Effector memory CD8-positive, alpha-beta T cell (primary cell): ENCODE measurements around the gene DNMT3A.
A peak's percentile ranks its signal among the peaks of the same experiment; 100 is the strongest.

Experiments
- ATAC-seq: fragments of 150-1000 bp; cut with Tn5 transposase; replicated peaks from 2 replicates; pipeline ENCODE4 v1.10.0; 2021; ENCODE audit warnings: mild to moderate bottlenecking, moderate library complexity
- DNase-seq, 3 experiments: peaks; one replicate each; pipeline ENCODE4 v3.0.0; 2021
- H3K27ac Mint-ChIP-seq, 2 donors: one replicate each; pipeline ENCODE4 v1.8.0; 2022; ENCODE audit warnings: mild to moderate bottlenecking in 2 of 2, mixed read lengths in 2 of 2, moderate library complexity in 2 of 2
- H3K27me3 Mint-ChIP-seq, 2 donors: one replicate each; pipeline ENCODE4 v1.8.0; 2022; ENCODE audit warnings: mixed read lengths in 2 of 2
- H3K36me3 Mint-ChIP-seq: one replicate; pipeline ENCODE4 v1.8.0; 2022; ENCODE audit warnings: mild to moderate bottlenecking, moderate library complexity, mixed read lengths; ENCODE audit not compliant: insufficient read depth
- H3K4me1 Mint-ChIP-seq, 2 donors: one replicate each; pipeline ENCODE4 v1.8.0; 2022; ENCODE audit warnings: low read depth in 2 of 2, mixed read lengths in 2 of 2
- H3K4me3 Mint-ChIP-seq, 2 donors: one replicate each; pipeline ENCODE4 v1.8.0; 2022; ENCODE audit warnings: mild to moderate bottlenecking in 2 of 2, mixed read lengths in 2 of 2, moderate library complexity in 2 of 2
- H3K9me3 Mint-ChIP-seq, 2 donors: one replicate each; pipeline ENCODE4 v1.8.0; 2022; ENCODE audit warnings: mixed read lengths in 2 of 2

Gene DNMT3A

DNA sequence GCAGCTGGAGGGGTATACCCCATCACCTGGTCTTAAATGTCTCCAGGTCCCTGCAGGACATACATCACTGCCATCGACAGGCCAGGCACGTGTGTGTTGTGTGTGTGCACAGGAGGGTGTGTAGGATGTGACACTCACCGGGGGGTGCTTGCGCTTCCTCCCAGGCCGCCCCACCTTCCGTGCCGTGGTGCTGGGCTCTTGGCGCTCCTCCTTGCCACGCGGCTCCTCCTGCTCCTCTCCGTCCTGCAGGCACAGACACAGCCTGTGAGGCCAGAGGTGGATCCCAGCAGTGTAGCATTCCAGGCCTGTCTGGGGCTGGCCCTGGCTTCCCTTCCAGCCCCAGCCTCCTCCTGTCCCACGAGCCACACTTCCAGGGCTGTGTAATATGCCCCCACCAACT is 41.7 kb downstream of the DNMT3A start:
- no peak overlapping the region for H3K4me3 Mint-ChIP-seq
- H3K4me1 Mint-ChIP-seq = peaks cover 33 to 41% of the 10 kb centered on the region in 2 donors
- peaks cover 14% of the 10 kb centered on the region for H3K36me3 Mint-ChIP-seq
- no peak overlapping the region for H3K27ac Mint-ChIP-seq
- ATAC-seq = no peak
- DNase-seq = no peak
- no peaks in the 10 kb centered on the region for H3K9me3 Mint-ChIP-seq
- H3K27me3 Mint-ChIP-seq = no peaks in the 10 kb centered on the region

DNA sequence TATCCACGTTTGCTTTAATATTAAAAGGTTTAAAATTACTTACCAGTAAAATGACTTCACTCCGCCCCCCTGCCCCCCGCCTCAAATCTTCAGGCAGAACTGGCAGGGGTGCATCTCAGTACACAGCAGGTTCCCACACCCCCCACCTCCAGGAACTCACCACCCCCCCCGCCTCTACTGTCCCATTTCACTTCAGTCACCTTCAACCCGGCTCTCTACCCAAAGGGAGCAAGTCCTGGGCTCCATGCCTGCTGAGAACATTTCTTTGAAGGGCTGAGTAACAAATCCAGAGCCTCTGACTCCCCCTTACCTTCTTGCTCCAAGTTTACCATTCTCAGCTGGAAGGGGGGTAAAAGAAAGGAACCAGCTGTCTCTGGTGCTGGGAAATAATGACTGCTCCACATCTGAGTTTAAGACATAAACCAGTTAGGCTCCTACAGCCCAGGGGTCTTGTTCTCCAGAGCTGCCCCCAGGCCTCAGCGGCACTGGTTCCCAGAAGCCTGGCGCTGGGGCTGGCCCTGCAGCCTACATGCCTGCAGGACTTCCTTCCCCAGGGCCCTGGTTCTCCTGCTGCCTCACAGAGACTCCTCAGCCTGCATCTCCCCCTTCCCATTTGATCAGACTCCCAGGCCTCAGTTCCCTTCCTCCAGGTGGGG is 42.8 kb downstream of the DNMT3A start:
- Mint-ChIP-seq H3K4me3 (no peak overlapping the region), H3K9me3 (no peaks in the 10 kb centered on the region), H3K4me1 (peaks cover 38 to 42% of the 10 kb centered on the region in 2 donors), H3K27ac (peak overlapping the region in 1 of 2 donors; percentile 51), H3K27me3 (no peaks in the 10 kb centered on the region), H3K36me3 (peaks cover 9% of the 10 kb centered on the region)
- ATAC-seq (no peak), DNase-seq (no peak)

DNA sequence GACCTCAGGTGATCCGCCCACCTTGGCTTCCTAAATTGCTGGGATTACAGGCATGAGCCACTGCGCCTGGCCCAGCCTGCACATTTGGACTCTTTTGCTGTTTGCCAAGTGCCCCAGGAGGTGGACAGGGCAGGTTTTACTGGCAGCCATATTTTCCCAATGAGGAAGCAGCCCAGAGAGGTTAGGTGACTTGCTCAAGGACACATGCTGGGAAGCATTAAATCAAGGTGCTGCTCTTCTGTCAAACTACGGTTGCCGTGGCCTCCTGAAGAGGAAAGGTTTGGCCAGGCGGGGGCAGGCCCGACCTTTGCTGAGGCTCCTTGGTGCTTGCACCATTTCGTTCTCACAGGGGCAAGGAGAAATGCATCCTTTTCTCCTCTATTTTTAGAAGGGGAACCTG is 44.0 kb downstream of the DNMT3A start:
- H3K27ac Mint-ChIP-seq = no peak overlapping the region
- no peak for DNase-seq
- peaks cover 9% of the 10 kb centered on the region for H3K36me3 Mint-ChIP-seq
- H3K9me3 Mint-ChIP-seq = no peaks in the 10 kb centered on the region
- H3K4me3 Mint-ChIP-seq = no peak overlapping the region
- peaks cover 45 to 48% of the 10 kb centered on the region in 2 donors for H3K4me1 Mint-ChIP-seq
- ATAC-seq = no peak
- no peaks in the 10 kb centered on the region for H3K27me3 Mint-ChIP-seq

DNA sequence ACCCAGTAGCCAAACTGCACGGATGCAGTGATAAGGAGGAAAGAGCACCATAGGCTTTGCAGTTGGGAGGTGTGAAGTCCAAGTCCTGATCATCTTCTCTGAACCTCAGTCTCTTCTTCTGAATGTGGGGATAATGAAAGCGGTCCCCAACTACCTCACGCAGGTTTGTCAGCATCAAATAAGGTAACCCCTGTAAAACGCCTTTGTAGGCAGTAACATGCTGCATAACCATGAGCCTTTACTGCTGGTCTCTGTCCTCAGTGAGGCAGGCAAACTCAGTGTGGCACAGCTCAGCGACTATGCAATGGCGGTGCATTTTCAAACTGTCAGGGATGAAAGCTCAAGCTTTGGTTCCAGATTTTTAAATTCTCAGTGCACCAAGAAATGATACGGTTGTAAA is 46.1 kb downstream of the DNMT3A start:
- peak overlapping the region; percentile 85 to 96 for H3K27ac Mint-ChIP-seq
- H3K4me1 Mint-ChIP-seq = peaks cover 33 to 37% of the 10 kb centered on the region in 2 donors
- no peaks in the 10 kb centered on the region for H3K9me3 Mint-ChIP-seq
- H3K4me3 Mint-ChIP-seq = peak overlapping the region; percentile 69 to 77
- no peak for ATAC-seq
- H3K27me3 Mint-ChIP-seq = no peaks in the 10 kb centered on the region
- H3K36me3 Mint-ChIP-seq = peaks cover 4% of the 10 kb centered on the region
- no peak for DNase-seq

DNA sequence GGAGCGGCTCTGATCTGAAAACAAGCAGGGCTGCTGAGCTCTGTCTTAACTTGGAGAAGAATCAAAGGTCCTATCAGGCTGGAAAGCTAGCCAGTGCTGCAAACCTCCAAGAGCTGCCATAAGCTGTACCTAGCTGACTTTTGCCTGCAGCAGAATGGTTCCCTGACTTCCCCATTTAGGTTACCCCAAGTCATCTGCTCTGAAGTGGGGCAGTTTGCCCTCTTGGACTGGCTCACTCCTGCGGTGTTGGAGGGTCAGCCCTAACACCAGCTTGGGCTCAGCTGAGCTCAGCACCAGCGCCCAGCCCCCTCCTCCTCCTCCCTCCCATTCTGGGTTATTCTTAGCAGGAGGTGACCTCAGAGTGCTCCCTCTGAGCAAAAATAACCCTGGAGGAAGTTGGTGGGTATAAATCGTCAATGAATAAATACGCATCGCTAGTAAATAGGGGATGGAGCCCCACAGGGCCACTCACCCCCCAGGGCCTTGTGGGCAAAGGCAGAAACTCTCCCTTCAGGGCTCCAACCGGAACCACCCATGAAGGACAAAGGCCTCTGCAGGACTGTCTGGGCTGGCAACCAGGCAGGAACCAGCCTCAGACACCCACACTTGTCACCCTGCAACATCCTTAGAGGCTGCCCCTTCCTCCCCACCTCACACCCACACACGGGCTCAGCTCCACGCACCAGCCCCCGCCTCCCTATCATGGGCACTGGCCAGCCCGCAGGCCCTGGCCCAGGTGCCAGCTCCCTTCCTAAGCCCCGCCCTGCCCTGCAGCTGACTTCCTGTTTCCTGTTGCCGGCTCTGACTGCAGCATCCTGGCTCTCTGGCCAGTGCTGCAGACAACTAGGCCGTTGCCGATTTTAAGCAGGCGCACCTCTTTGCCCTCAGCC is 46.9 kb downstream of the DNMT3A start:
- peaks cover 4% of the 10 kb centered on the region for H3K36me3 Mint-ChIP-seq

DNA sequence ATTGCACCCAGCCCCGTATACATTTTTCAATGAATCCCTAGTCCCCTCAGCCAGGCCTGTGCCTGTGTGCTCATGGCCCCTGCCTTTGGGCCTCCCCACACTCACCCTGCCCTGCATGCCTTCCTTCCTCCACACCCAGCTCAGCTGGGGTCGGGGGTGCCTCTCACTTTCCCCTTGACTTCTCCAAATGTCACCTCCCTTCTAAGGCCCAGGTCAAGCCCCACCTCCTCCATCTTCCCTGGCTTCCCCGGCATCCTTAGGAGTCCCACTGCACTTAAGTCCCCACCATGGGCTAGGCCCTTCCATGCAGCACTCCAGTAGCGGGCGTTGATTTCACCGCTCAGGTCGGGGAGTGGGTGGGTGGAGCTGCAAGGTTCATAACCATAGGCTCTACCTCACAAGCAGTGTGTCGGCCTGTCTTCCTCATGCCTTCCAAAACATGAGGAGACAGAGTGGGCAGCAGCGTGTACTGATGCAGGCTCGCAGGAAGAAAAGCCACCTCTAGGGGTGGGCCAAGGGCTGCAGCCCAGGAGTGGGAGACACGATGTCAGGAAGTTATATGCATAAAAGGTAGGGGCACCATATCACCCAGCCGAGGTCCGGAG is 47.7 kb downstream of the DNMT3A start:
- Mint-ChIP-seq H3K4me3 (peak overlapping the region; percentile 69 to 77), H3K27me3 (no peaks in the 10 kb centered on the region), H3K36me3 (peaks cover 4% of the 10 kb centered on the region), H3K27ac (peak overlapping the region; percentile 85 to 96), H3K4me1 (peaks cover 33 to 37% of the 10 kb centered on the region in 2 donors), H3K9me3 (no peaks in the 10 kb centered on the region)
- ATAC-seq (no peak), DNase-seq (no peak)

More for the DNA sequence above, 46.9 kb downstream of the DNMT3A start:
- H3K27me3 Mint-ChIP-seq = no peaks in the 10 kb centered on the region
- H3K4me3 Mint-ChIP-seq = peak overlapping the region; percentile 69 to 77
- DNase-seq (peak; percentile 78 to 85 (median 85)), ATAC-seq (peak; percentile 95)
- no peaks in the 10 kb centered on the region for H3K9me3 Mint-ChIP-seq
- H3K27ac Mint-ChIP-seq = peak overlapping the region; percentile 85 to 96
- H3K4me1 Mint-ChIP-seq = peaks cover 33 to 37% of the 10 kb centered on the region in 2 donors

DNA sequence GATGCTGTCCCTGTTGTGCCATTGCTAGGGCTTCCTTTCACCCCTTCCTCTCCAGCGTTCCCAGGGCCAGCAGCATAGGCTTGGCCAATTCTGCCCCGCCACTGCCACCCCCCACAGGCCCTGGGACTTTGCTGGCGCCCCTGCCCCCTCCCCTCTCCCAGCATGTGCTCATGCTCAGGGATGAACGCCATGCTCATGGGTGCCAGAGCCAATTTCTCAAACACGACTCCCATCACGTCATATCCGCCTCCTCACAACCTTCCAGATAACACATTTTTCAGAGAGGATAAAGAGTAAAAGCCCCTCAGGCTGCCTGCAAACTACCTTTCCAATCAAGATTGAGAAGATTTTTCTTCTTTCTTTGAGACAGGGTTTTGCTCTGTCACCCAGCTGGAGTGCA is 48.6 kb downstream of the DNMT3A start:
- ATAC-seq (no peak), DNase-seq (no peak)
- no peaks in the 10 kb centered on the region for H3K36me3 Mint-ChIP-seq
- peaks cover 35 to 37% of the 10 kb centered on the region in 2 donors for H3K4me1 Mint-ChIP-seq
- no peaks in the 10 kb centered on the region for H3K9me3 Mint-ChIP-seq
- H3K27me3 Mint-ChIP-seq = no peaks in the 10 kb centered on the region
- peak overlapping the region in 1 of 2 donors; percentile 56 for H3K4me3 Mint-ChIP-seq
- H3K27ac Mint-ChIP-seq = peak overlapping the region in 1 of 2 donors; percentile 87

DNA sequence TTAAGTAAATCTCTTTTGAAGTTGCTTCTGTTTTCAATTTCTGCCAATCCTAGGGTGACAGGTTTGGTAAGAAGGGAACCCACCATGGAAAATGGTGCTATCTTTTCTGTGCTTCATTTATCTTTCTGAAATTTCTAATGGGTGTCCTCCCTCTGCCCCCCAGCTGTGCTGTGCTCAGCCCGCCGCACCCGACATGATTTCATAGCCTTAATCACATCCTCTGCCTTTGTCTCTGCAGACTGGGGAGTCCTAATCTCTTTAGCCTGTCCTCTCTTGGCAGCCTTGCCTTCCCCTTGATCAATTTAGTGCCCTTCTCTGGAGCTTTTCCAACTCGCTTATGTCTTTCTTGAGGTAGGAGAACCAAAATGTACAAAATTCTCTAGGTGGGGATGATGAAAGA is 49.3 kb downstream of the DNMT3A start:
- ATAC-seq (no peak), DNase-seq (no peak)
- Mint-ChIP-seq H3K9me3 (no peaks in the 10 kb centered on the region), H3K4me3 (no peak overlapping the region), H3K27me3 (no peaks in the 10 kb centered on the region), H3K36me3 (no peaks in the 10 kb centered on the region), H3K4me1 (peaks cover 35 to 37% of the 10 kb centered on the region in 2 donors), H3K27ac (peak overlapping the region; percentile 32 to 87)

DNA sequence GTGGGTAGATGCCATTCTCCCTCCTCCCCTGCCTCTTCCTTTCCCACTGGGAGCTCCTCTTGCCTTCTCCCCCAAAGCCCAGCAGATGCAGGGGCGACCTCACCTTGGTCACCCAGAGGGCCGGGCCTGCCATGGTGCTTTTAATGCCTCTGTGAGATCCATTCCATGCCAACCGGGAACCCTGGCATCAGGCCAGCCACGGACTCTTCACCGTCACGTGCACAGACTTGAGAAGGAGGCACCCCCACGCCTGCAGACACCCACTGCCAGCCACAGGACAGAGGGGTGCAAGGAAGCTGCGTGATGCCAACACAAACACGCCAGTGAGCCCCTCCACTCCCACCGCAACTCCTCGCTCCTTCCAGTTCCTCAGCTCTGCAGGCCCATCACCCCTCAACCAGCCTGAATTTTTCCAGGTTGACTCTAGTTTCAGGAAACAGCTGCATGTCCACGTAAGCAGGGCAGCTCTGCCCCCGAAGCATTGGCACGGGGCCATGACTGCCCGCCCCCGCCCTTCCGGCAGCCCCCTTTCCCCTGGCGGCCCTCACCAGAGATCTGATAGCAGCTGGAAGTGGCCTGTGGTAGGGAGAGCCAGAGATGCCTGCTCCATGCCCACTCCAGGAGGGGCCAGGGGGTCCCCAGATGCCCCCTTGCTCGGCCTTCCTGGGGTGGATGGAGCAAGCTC is 50.8 kb downstream of the DNMT3A start:
- no peak overlapping the region for H3K27ac Mint-ChIP-seq

DNA sequence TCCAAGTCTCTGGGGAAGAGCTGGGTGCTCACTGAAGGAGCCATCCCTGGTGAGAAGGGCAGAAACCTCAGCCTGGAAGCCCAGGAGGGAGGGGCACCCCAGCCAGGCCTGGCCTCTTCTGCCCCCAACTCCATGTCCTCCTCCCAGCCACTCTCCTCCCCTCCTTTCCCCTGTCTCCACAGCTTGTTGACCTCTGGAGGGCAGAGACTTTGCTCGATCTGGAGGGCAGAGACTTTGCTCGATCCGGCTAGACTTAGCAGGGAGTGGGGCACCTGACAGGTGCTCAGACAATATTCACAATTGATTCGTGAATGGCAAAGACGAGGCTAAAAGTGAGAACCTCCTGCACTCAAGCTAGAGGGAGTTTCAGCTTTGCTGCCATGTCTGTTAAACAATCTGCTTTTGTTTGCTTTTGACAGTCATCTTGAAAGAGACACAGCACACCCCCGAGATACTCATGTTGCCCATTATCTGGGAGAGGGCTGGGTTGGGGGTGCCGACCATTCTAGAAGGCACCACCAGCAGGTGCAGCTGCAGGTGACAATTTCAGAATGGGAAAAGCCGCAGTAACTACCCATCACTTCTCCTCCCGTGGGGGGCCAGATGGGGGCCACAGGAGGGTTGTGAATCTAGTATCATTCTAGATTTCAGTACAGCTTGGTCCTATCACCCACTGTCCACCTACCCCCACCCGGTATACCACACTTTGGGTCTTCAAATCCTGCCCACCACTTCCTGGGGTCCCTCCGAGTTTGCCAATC is 54.8 kb downstream of the DNMT3A start:
- H3K4me3 Mint-ChIP-seq = no peak overlapping the region
- H3K27me3 Mint-ChIP-seq = no peaks in the 10 kb centered on the region
- peaks cover 25% of the 10 kb centered on the region in 2 donors for H3K4me1 Mint-ChIP-seq
- DNase-seq (no peak), ATAC-seq (no peak)
- no peaks in the 10 kb centered on the region for H3K9me3 Mint-ChIP-seq
- peak overlapping the region; percentile 90 to 95 for H3K27ac Mint-ChIP-seq
- H3K36me3 Mint-ChIP-seq = peaks cover 6% of the 10 kb centered on the region

More for the DNA sequence above, 50.8 kb downstream of the DNMT3A start:
- no peak overlapping the region for H3K4me3 Mint-ChIP-seq
- H3K9me3 Mint-ChIP-seq = no peaks in the 10 kb centered on the region
- H3K4me1 Mint-ChIP-seq = peaks cover 37 to 40% of the 10 kb centered on the region in 2 donors
- peaks cover 3% of the 10 kb centered on the region for H3K36me3 Mint-ChIP-seq
- no peaks in the 10 kb centered on the region for H3K27me3 Mint-ChIP-seq
- no peak for ATAC-seq
- DNase-seq = no peak

DNA sequence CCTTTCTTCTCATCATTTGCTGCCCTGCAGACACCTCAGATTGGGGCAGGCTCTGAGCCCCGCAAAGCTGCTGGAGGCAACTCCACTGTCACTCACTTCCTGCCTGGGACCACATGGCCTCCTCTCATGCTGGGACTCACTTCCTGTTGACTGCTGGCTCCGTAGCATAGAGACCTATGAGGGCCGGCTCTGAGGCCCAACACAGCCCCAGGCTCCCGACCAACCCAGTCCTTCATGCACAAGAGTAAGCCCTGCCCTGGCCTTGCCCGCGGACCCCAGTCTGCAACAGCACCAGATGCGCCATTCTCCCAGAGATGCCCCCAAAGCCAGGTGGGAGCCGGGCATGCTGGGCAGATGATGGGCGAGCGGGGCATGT is 55.7 kb downstream of the DNMT3A start:
- peaks cover 6% of the 10 kb centered on the region for H3K36me3 Mint-ChIP-seq

DNA sequence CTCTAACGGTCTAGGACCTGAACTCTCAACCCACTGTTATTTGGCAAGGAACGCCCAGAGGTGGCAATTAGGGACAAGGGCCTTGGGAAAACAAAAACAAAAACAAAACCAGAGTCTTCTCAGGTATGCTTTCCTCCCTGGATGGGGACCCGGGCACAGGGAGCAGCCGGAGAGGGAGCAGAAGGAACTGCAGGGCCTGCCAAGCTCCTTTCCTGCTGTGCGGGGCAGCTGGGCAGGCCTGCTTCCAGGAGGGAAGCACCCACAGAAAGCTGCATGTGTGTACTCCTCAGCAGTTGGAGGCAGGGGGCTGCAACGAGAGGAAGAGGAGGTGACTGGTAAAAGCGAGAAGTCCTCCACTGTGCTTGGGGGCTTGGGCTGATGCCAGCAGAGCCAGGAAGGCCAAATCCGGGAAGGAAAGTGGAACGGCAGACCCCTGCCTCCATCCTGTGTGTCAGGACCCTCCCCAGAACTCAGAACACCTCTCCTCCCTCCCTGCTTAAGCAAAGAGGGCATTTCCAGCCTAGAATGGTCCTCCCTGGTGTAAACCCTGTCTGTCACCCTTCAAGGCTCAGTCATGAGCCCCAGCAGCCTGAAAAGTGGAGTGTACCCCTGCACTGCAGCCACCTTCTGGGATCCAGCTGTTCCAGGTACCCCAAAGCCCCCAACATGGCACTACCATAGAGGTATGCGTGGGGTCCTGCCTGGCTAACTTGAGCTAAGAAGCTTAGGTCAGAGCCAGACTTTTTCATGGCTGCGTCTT is 56.3 kb downstream of the DNMT3A start:
- Mint-ChIP-seq H3K4me1 (peaks cover 25 to 26% of the 10 kb centered on the region in 2 donors), H3K4me3 (peak overlapping the region; percentile 60 to 77), H3K9me3 (no peaks in the 10 kb centered on the region), H3K27me3 (no peaks in the 10 kb centered on the region), H3K27ac (peak overlapping the region; percentile 90 to 95), H3K36me3 (peaks cover 6% of the 10 kb centered on the region)
- ATAC-seq (peak; percentile 50), DNase-seq (no peak)

More for the DNA sequence above, 55.7 kb downstream of the DNMT3A start:
- Mint-ChIP-seq H3K4me1 (peaks cover 25% of the 10 kb centered on the region in 2 donors), H3K9me3 (no peaks in the 10 kb centered on the region), H3K27me3 (no peaks in the 10 kb centered on the region), H3K4me3 (peak overlapping the region; percentile 60 to 77), H3K27ac (peak overlapping the region; percentile 90 to 95)
- ATAC-seq = peak; percentile 100
- peak; percentile 49 to 67 (median 55) for DNase-seq
